Vagina (tissue), 2 donors: ENCODE data around the gene MPV17L2. TPM values are rescaled to one million over a fixed set of nuclear protein-coding genes. Genes with fewer than 3 reads are reported as not detected.

ENCODE experiments used
- DNase-seq, 2 donors: peaks; one replicate each; pipeline ENCODE4 v3.0.0-alpha.2; 2017; ENCODE audit errors: extremely low spot score in 2 of 2
- H3K27ac ChIP-seq: fragments of 200-600 bp; sonication (generic); one replicate; pipeline ENCODE4 v1.5.1; 2019
- H3K27me3 ChIP-seq: fragments of 200-600 bp; sonication (generic); one replicate; pipeline ENCODE4 v1.5.1; 2019
- H3K36me3 ChIP-seq, 2 donors: fragments of 200-600 bp; sonication (generic); one replicate each; pipeline ENCODE4 v1.5.1; 2017 to 2019
- H3K4me1 ChIP-seq: fragments of 200-600 bp; sonication (generic); one replicate; pipeline ENCODE4 v1.5.1; 2019
- H3K4me3 ChIP-seq, 2 donors: fragments of 200-600 bp; sonication (generic); 1 replicate in 1 of 2; 2 replicates in 1 of 2; pipeline ENCODE4 v1.5.1; 2016 to 2019
- H3K9me3 ChIP-seq: fragments of 200-600 bp; sonication (generic); one replicate; pipeline ENCODE4 v1.5.1; 2019
- CTCF ChIP-seq, 3 experiments: fragments of 450-650 bp in 2 of 3; fragments of 200-600 bp in 1 of 3; sonication (generic) in 1 of 3; IDR thresholded peaks; one replicate each; pipeline ENCODE4 v1.5.1; 2017 to 2019; ENCODE audit warnings: antibody characterized with exemption in 3 of 3, mild to moderate bottlenecking in 2 of 3, moderate library complexity in 2 of 3
- POLR2A ChIP-seq, 2 donors: fragments of 450-650 bp; IDR thresholded peaks; one replicate each; pipeline ENCODE4 v1.6.1; 2017; ENCODE audit warnings: antibody characterized with exemption in 2 of 2, mild to moderate bottlenecking in 2 of 2, moderate library complexity in 2 of 2
- POLR2AphosphoS5 ChIP-seq, 2 donors: sonication (generic); formaldehyde crosslinking; IDR thresholded peaks; one replicate each; pipeline ENCODE4 v1.9.0; 2017; ENCODE audit warnings: antibody characterized with exemption in 2 of 2, mild to moderate bottlenecking in 2 of 2, low read depth in 1 of 2; ENCODE audit not compliant: insufficient read depth in 1 of 2
- intact Hi-C: fragments of 100-400 bp; cut with DNase I; formaldehyde crosslinking; loops from one replicate; pipeline ENCODE4 v1.15.1; 2023
- total RNA-seq: library from RNA; depleted of rRNA; stranded (reverse); fragments of >200 nt; gene quantifications from one replicate; pipeline ENCODE4 v1.2.3, GENCODE V29; 2016

The MPV17L2 gene
- total RNA-seq, 1 donor from 2014 or later, result 10.3 TPM

GRCh38 chr19:18193388-18194180, 566 bp downstream of the MPV17L2 start:
- no peaks in the 10 kb centered on the region for H3K9me3 ChIP-seq
- peak overlapping the region; percentile 90 to 96 for H3K4me3 ChIP-seq
- no peaks in the 10 kb centered on the region for H3K27me3 ChIP-seq
- peak overlapping the region; percentile 84 for H3K27ac ChIP-seq
- peak in 1 of 2 donors; percentile 95 for DNase-seq
- intact Hi-C loops, result no loop called here
- no peak for TF ChIP-seq POLR2A (IDR thresholded peaks at IDR 0.05)
- no peak for TF ChIP-seq CTCF (IDR thresholded peaks at IDR 0.05)
- no peak for TF ChIP-seq POLR2AphosphoS5 (IDR thresholded peaks at IDR 0.05; ENCODE audit: insufficient read depth in 1 of 2, low read depth in 1 of 2)
- H3K36me3 ChIP-seq, result peaks cover 0 to 22% of the 10 kb centered on the region in 2 donors
- peaks cover 25% of the 10 kb centered on the region for H3K4me1 ChIP-seq

- Histone ChIP-seq H3K9me3 (no peaks in the 10 kb centered on the region), H3K4me1 (peaks cover 25% of the 10 kb centered on the region), H3K4me3 (peak overlapping the region; percentile 90 to 96), H3K27ac (no peak overlapping the region), H3K27me3 (no peaks in the 10 kb centered on the region), H3K36me3 (peaks cover 0 to 25% of the 10 kb centered on the region in 2 donors)
- no peak for TF ChIP-seq CTCF (IDR thresholded peaks at IDR 0.05)
- TF ChIP-seq POLR2AphosphoS5 (IDR thresholded peaks at IDR 0.05; ENCODE audit: insufficient read depth in 1 of 2, low read depth in 1 of 2), result no peak
- TF ChIP-seq POLR2A (IDR thresholded peaks at IDR 0.05), result no peak
- no peak for DNase-seq
- intact Hi-C loops, result no loop called here
Observed at GRCh38 chr19:18194181-18194530, 1.1 kb downstream of the MPV17L2 start.

- DNase-seq, result no peak
Observed at GRCh38 chr19:18194554-18195238, 1.7 kb downstream of the MPV17L2 start.

GRCh38 chr19:18196511-18196845, 3.5 kb downstream of the MPV17L2 start:
- intact Hi-C loops, result no loop called here
- Histone ChIP-seq H3K4me3 (no peak overlapping the region), H3K27me3 (no peaks in the 10 kb centered on the region), H3K36me3 (peaks cover 0 to 30% of the 10 kb centered on the region in 2 donors), H3K27ac (no peak overlapping the region), H3K4me1 (peaks cover 25% of the 10 kb centered on the region), H3K9me3 (no peaks in the 10 kb centered on the region)
- TF ChIP-seq POLR2AphosphoS5 (IDR thresholded peaks at IDR 0.05; ENCODE audit: insufficient read depth in 1 of 2, low read depth in 1 of 2) (no peak), POLR2A (IDR thresholded peaks at IDR 0.05) (no peak), CTCF (IDR thresholded peaks at IDR 0.05) (no peak)
- DNase-seq, result peak in 1 of 2 donors; percentile 92

More at GRCh38 chr19:18194554-18195238, 1.7 kb downstream of the MPV17L2 start:
- H3K4me3 ChIP-seq, result peak overlapping the region; percentile 28 to 96
- intact Hi-C loops, result no loop called here
- no peaks in the 10 kb centered on the region for H3K27me3 ChIP-seq
- no peaks in the 10 kb centered on the region for H3K9me3 ChIP-seq
- H3K4me1 ChIP-seq, result peaks cover 25% of the 10 kb centered on the region
- peaks cover 0 to 30% of the 10 kb centered on the region in 2 donors for H3K36me3 ChIP-seq
- TF ChIP-seq CTCF (IDR thresholded peaks at IDR 0.05) (no peak), POLR2AphosphoS5 (IDR thresholded peaks at IDR 0.05; ENCODE audit: insufficient read depth in 1 of 2, low read depth in 1 of 2) (no peak), POLR2A (IDR thresholded peaks at IDR 0.05) (no peak)
- no peak overlapping the region for H3K27ac ChIP-seq

GRCh38 chr19:18197306-18197705, 4.3 kb downstream of the MPV17L2 start:
- TF ChIP-seq POLR2AphosphoS5 (IDR thresholded peaks at IDR 0.05; ENCODE audit: insufficient read depth in 1 of 2, low read depth in 1 of 2) (no peak), CTCF (IDR thresholded peaks at IDR 0.05) (no peak), POLR2A (IDR thresholded peaks at IDR 0.05) (no peak)
- H3K27ac ChIP-seq, result no peak overlapping the region
- no peak overlapping the region for H3K4me3 ChIP-seq
- DNase-seq, result peak in 1 of 2 donors; percentile 67
- intact Hi-C loops, result no loop called here
- no peaks in the 10 kb centered on the region for H3K27me3 ChIP-seq
- no peaks in the 10 kb centered on the region for H3K9me3 ChIP-seq
- H3K4me1 ChIP-seq, result peaks cover 22% of the 10 kb centered on the region
- H3K36me3 ChIP-seq, result peaks cover 0 to 30% of the 10 kb centered on the region in 2 donors
